GM19395 (cell line): Measurements from ENCODE around the gene TMPRSS5.
"Not testable (repeated sequence)": the region's sequence is repeated elsewhere in the genome, so short reads cannot be mapped to it uniquely, and the experiment has no call there.

Experiments used
- ATAC-seq: cut with Tn5 transposase; IDR thresholded peaks from one replicate; pipeline ENCODE4 v1.9.1; 2021; ENCODE audit warnings: mild to moderate bottlenecking, moderate library complexity; ENCODE audit not compliant: unreplicated experiment

Gene TMPRSS5

GRCh38 chr11:113697756-113698407 lies 8.2 kb downstream of the TMPRSS5 start:
- ATAC-seq: no peak

GRCh38 chr11:113697111-113697510 lies 9.0 kb downstream of the TMPRSS5 start:
- no peak for ATAC-seq

- no peak for ATAC-seq
Measured at GRCh38 chr11:113695207-113695606, 10.9 kb downstream of the TMPRSS5 start.

GRCh38 chr11:113694390-113694789 lies 11.7 kb downstream of the TMPRSS5 start:
- no peak for ATAC-seq

- ATAC-seq: no peak
Measured at GRCh38 chr11:113693030-113693429, 13.1 kb downstream of the TMPRSS5 start.

GRCh38 chr11:113690619-113691569 lies 15.2 kb downstream of the TMPRSS5 start:
- no peak for ATAC-seq

- no peak for ATAC-seq
Measured at GRCh38 chr11:113689768-113690618, 16.1 kb downstream of the TMPRSS5 start.

- ATAC-seq: peak; percentile 55
Measured at GRCh38 chr11:113685654-113686359, 20.3 kb downstream of the TMPRSS5 start.

GRCh38 chr11:113684496-113684895 lies 21.6 kb downstream of the TMPRSS5 start:
- ATAC-seq: no peak

- no peak for ATAC-seq
Measured at GRCh38 chr11:113683481-113684046, 22.5 kb downstream of the TMPRSS5 start.

- no peak for ATAC-seq
Measured at GRCh38 chr11:113681711-113682413, 24.2 kb downstream of the TMPRSS5 start.

GRCh38 chr11:113681282-113681681 lies 24.8 kb downstream of the TMPRSS5 start:
- ATAC-seq: no peak

GRCh38 chr11:113677685-113678084 lies 28.4 kb downstream of the TMPRSS5 start:
- no peak for ATAC-seq

- ATAC-seq: no peak
Measured at GRCh38 chr11:113675565-113675964, 30.5 kb downstream of the TMPRSS5 start.

GRCh38 chr11:113675003-113675561 lies 31.0 kb downstream of the TMPRSS5 start:
- peak; percentile 88 for ATAC-seq

- no peak for ATAC-seq
Measured at GRCh38 chr11:113674397-113674685, 31.8 kb downstream of the TMPRSS5 start.

GRCh38 chr11:113673550-113674396 lies 32.3 kb downstream of the TMPRSS5 start:
- ATAC-seq: no peak

GRCh38 chr11:113671914-113672313 lies 34.2 kb downstream of the TMPRSS5 start:
- not testable (repeated sequence) for ATAC-seq

GRCh38 chr11:113670831-113671215 lies 35.3 kb downstream of the TMPRSS5 start:
- ATAC-seq: no peak
